ENCODE results near the gene PRDX2. TPM values are rescaled to one million over a fixed set of nuclear protein-coding genes. Genes with fewer than 3 reads are reported as not detected.

PRDX2 gene
- total and polyA plus RNA-seq, 2 donors from 2014 or later: 171 to 664 TPM

- FAIRE-seq (no peak), DNase-seq (peak; percentile 96 to 100 (median 97))
- H3K4me1 ChIP-seq (ENCODE audit: control insufficient read depth in 2 of 3, insufficient read depth in 2 of 3, low read depth in 1 of 3, low read length in 3 of 3): peaks cover 6 to 36% (median 29%) of the 10 kb centered on the region in 3 donors
These were observed 11.5 kb downstream of the PRDX2 start for GRCh38 chr19:12789904-12790619.

GRCh38 chr19:12789098-12789903 is 12.3 kb downstream of the PRDX2 start:
- DNase-seq (peak in 1 of 5 donors; percentile 81), FAIRE-seq (no peak)
- no peak for TF ChIP-seq CTCF (IDR thresholded peaks at IDR 0.05; ENCODE audit: borderline replicate concordance, extremely low read depth, insufficient read depth)
- no peaks in the 10 kb centered on the region for H3K9me3 ChIP-seq (ENCODE audit: control insufficient read depth in 2 of 3, insufficient read depth in 1 of 3, low read length in 3 of 3)
- peak overlapping the region in 2 of 3 donors; percentile 41 to 70 for H3K9ac ChIP-seq (ENCODE audit: low read length in 3 of 3)
- H3K27me3 ChIP-seq (ENCODE audit: control insufficient read depth, insufficient read depth, low read length): no peaks in the 10 kb centered on the region
- intact Hi-C loops (cut with DNase I): no loop called here
- no peaks in the 10 kb centered on the region for H3K36me3 ChIP-seq (ENCODE audit: control insufficient read depth in 2 of 3, insufficient read depth in 3 of 3, low read length in 3 of 3)
- H3K4me1 ChIP-seq (ENCODE audit: control insufficient read depth in 2 of 3, insufficient read depth in 2 of 3, low read depth in 1 of 3, low read length in 3 of 3): peaks cover 6 to 43% (median 32%) of the 10 kb centered on the region in 3 donors
- H3K4me3 ChIP-seq (ENCODE audit: low read length in 3 of 3): peak overlapping the region; percentile 1 to 97 (median 61)
- H3K27ac ChIP-seq (ENCODE audit: low read depth in 2 of 2, low read length in 2 of 2): peak overlapping the region; percentile 100

More at GRCh38 chr19:12789904-12790619, 11.5 kb downstream of the PRDX2 start:
- H3K36me3 ChIP-seq (ENCODE audit: control insufficient read depth in 2 of 3, insufficient read depth in 3 of 3, low read length in 3 of 3): no peaks in the 10 kb centered on the region
- peak overlapping the region; percentile 100 for H3K27ac ChIP-seq (ENCODE audit: low read depth in 2 of 2, low read length in 2 of 2)
- H3K9ac ChIP-seq (ENCODE audit: low read length in 3 of 3): peak overlapping the region in 2 of 3 donors; percentile 93 to 95
- no peaks in the 10 kb centered on the region for H3K27me3 ChIP-seq (ENCODE audit: control insufficient read depth, insufficient read depth, low read length)
- peak overlapping the region; percentile 44 to 97 (median 80) for H3K4me3 ChIP-seq (ENCODE audit: low read length in 3 of 3)
- H3K9me3 ChIP-seq (ENCODE audit: control insufficient read depth in 2 of 3, insufficient read depth in 1 of 3, low read length in 3 of 3): no peaks in the 10 kb centered on the region
- intact Hi-C loops (cut with DNase I): loop anchor here (10.0 kb wide), 1 partner anchor 115 kb away; no protein-coding TSS in a partner anchor
- TF ChIP-seq CTCF (IDR thresholded peaks at IDR 0.05; ENCODE audit: borderline replicate concordance, extremely low read depth, insufficient read depth): no peak

- DNase-seq (peak; percentile 66 to 94 (median 90)), FAIRE-seq (no peak)
- no peak for TF ChIP-seq CTCF (IDR thresholded peaks at IDR 0.05; ENCODE audit: borderline replicate concordance, extremely low read depth, insufficient read depth)
- no peaks in the 10 kb centered on the region for H3K36me3 ChIP-seq (ENCODE audit: control insufficient read depth in 2 of 3, insufficient read depth in 3 of 3, low read length in 3 of 3)
- intact Hi-C loops (cut with DNase I): no loop called here
- H3K27ac ChIP-seq (ENCODE audit: low read depth in 2 of 2, low read length in 2 of 2): peak overlapping the region; percentile 100
- peaks cover 6 to 48% (median 36%) of the 10 kb centered on the region in 3 donors for H3K4me1 ChIP-seq (ENCODE audit: control insufficient read depth in 2 of 3, insufficient read depth in 2 of 3, low read depth in 1 of 3, low read length in 3 of 3)
- peak overlapping the region; percentile 1 to 97 (median 61) for H3K4me3 ChIP-seq (ENCODE audit: low read length in 3 of 3)
- H3K9me3 ChIP-seq (ENCODE audit: control insufficient read depth in 2 of 3, insufficient read depth in 1 of 3, low read length in 3 of 3): no peaks in the 10 kb centered on the region
- H3K9ac ChIP-seq (ENCODE audit: low read length in 3 of 3): peak overlapping the region in 2 of 3 donors; percentile 41 to 70
- H3K27me3 ChIP-seq (ENCODE audit: control insufficient read depth, insufficient read depth, low read length): no peaks in the 10 kb centered on the region
These were observed 12.9 kb downstream of the PRDX2 start for GRCh38 chr19:12788682-12789097.
